Esophagus muscularis mucosa (tissue), 4 donors: ENCODE measurements around the gene PFDN1. TPM values are rescaled to one million over a fixed set of nuclear protein-coding genes. Genes with fewer than 3 reads are reported as not detected.

ENCODE experiments used
- DNase-seq: peaks from one replicate; pipeline ENCODE4 v3.0.0-alpha.2; 2017; ENCODE audit errors: extremely low spot score
- H3K27ac ChIP-seq, 4 donors: fragments of 200-600 bp; sonication (generic); replicated peaks in 1 of 4; 1 replicate in 3 of 4; 2 replicates in 1 of 4; pipeline ENCODE4 v1.5.1; 2016 to 2019; ENCODE audit warnings: mild to moderate bottlenecking in 1 of 4
- H3K27me3 ChIP-seq, 4 donors: fragments of 200-600 bp; sonication (generic); one replicate each; pipeline versions ENCODE4 v1.5.1 to v1.6.0; 2016 to 2019
- H3K36me3 ChIP-seq, 4 donors: fragments of 200-600 bp; sonication (generic); one replicate each; pipeline ENCODE4 v1.5.1; 2016 to 2019
- H3K4me1 ChIP-seq, 4 donors: fragments of 200-600 bp; sonication (generic); one replicate each; pipeline ENCODE4 v1.5.1; 2016 to 2019
- H3K4me3 ChIP-seq, 4 donors: fragments of 200-600 bp; sonication (generic); 1 replicate in 2 of 4; 2 replicates in 2 of 4; pipeline ENCODE4 v1.5.1; 2016 to 2019; ENCODE audit warnings: mild to moderate bottlenecking in 4 of 4, moderate library complexity in 1 of 4
- H3K9me3 ChIP-seq, 4 donors: fragments of 200-600 bp; sonication (generic); 1 replicate in 3 of 4; 2 replicates in 1 of 4; pipeline ENCODE4 v1.5.1; 2016 to 2019
- CTCF ChIP-seq, 3 experiments: fragments of 200-600 bp in 2 of 3; fragments of 450-650 bp in 1 of 3; sonication (generic) in 2 of 3; IDR thresholded peaks; one replicate each; pipeline ENCODE4 v1.5.1; 2017 to 2019; ENCODE audit warnings: antibody characterized with exemption in 3 of 3, mild to moderate bottlenecking in 2 of 3, moderate library complexity in 1 of 3
- EP300 ChIP-seq: sonication (generic); formaldehyde crosslinking; IDR thresholded peaks from one replicate; pipeline ENCODE4 v1.6.1; 2017; ENCODE audit warnings: antibody characterized with exemption
- POLR2A ChIP-seq: fragments of 450-650 bp; IDR thresholded peaks from one replicate; pipeline ENCODE4 v1.6.1; 2017; ENCODE audit warnings: antibody characterized with exemption, moderate library complexity, mild to moderate bottlenecking, low read depth
- POLR2AphosphoS5 ChIP-seq, 2 donors: sonication (generic); formaldehyde crosslinking; IDR thresholded peaks; one replicate each; pipeline ENCODE4 v1.6.1; 2017; ENCODE audit warnings: antibody characterized with exemption in 2 of 2
- WGBS: methylation state at CpG from one replicate; pipeline ENCODE4 v1.1.5; 2018; 5-methylcytosine and 5-hydroxymethylcytosine counted together
- intact Hi-C: fragments of 100-400 bp; cut with DNase I; formaldehyde crosslinking; loops from one replicate; pipeline ENCODE4 v1.15.1; 2023
- total RNA-seq, 4 donors: library from RNA; depleted of rRNA; stranded (reverse); fragments of >200 nt; gene quantifications; one replicate each; pipeline versions ENCODE4 v1.1.0 to v1.2.1, GENCODE V29; 2016

Gene PFDN1
- total RNA-seq, 4 donors from 2014 or later: 84.8 to 126 (median 101) TPM

DNA sequence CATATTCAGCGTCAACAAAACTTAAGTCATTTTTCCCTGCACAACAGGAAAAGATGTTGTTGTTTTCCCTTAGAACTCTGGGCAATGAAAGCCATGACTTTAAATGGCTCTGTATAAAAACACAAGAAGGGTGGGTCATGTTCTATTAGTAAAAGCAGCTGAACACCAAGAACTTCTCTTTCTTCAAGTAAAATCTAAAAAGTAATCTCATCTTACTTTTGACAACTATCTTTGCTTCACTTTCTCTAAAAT, 9.1 kb downstream of the PFDN1 start:
- intact Hi-C loops: no loop called here
- Histone ChIP-seq H3K9me3 (no peaks in the 10 kb centered on the region), H3K36me3 (peaks cover 0 to 2% (median 0%) of the 10 kb centered on the region in 4 donors), H3K27ac (peak overlapping the region in 3 of 4 donors; percentile 36 to 66 (median 56)), H3K27me3 (no peaks in the 10 kb centered on the region), H3K4me1 (peaks cover 67 to 84% (median 75%) of the 10 kb centered on the region in 4 donors), H3K4me3 (no peak overlapping the region)
- WGBS: 70% methylated on average over 1 of the region's 1 CpG
- DNase-seq: no peak
- no peak for TF ChIP-seq EP300
- TF ChIP-seq CTCF (IDR thresholded peaks at IDR 0.05): no peak
- no peak for TF ChIP-seq POLR2AphosphoS5 (IDR thresholded peaks at IDR 0.05)
- no peak for TF ChIP-seq POLR2A

DNA sequence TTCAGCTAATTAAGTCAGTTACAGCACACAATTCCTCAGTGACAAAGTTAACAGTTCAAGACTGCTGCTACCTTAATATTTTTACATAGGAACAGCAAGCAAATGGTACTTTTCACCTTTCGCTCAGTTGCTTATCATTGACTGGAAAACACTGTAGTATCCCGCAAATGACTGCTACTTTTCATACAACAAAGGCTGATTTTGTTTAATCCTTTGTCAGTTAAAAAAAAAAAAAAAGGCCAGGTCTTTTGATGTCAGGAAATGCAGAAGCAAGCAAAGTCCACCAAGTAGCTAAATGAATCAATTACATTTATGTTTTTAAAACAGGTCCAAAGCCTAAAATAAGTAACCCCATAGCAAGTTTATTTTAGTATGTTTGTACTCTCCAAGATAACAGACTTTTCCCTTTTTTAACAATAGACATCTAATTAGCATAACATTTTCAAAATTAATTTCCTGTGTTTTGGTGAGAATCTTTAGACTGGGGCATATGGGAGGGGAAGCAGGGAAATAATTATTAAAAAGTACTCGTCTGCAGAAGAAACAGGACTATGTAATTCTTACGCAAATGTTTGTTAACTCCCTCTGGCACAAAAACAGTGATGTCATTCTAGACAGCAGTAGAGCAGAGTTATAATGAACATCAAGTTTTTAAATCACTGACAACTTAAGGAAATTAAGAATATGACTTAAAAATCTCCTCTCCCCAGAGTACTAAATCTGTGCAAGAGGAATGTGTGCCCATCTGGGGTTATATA, 9.6 kb downstream of the PFDN1 start:
- H3K27me3 ChIP-seq: no peaks in the 10 kb centered on the region
- peak overlapping the region; percentile 36 to 66 (median 48) for H3K27ac ChIP-seq
- DNase-seq: no peak
- TF ChIP-seq POLR2A: no peak
- TF ChIP-seq POLR2AphosphoS5 (IDR thresholded peaks at IDR 0.05): no peak
- TF ChIP-seq EP300: no peak
- no peak for TF ChIP-seq CTCF (IDR thresholded peaks at IDR 0.05)
- 56% methylated on average over 4 of the region's 4 CpGs for WGBS
- H3K36me3 ChIP-seq: no peaks in the 10 kb centered on the region
- peaks cover 62 to 79% (median 70%) of the 10 kb centered on the region in 4 donors for H3K4me1 ChIP-seq
- no peaks in the 10 kb centered on the region for H3K9me3 ChIP-seq
- H3K4me3 ChIP-seq: no peak overlapping the region
- intact Hi-C loops: no loop called here

DNA sequence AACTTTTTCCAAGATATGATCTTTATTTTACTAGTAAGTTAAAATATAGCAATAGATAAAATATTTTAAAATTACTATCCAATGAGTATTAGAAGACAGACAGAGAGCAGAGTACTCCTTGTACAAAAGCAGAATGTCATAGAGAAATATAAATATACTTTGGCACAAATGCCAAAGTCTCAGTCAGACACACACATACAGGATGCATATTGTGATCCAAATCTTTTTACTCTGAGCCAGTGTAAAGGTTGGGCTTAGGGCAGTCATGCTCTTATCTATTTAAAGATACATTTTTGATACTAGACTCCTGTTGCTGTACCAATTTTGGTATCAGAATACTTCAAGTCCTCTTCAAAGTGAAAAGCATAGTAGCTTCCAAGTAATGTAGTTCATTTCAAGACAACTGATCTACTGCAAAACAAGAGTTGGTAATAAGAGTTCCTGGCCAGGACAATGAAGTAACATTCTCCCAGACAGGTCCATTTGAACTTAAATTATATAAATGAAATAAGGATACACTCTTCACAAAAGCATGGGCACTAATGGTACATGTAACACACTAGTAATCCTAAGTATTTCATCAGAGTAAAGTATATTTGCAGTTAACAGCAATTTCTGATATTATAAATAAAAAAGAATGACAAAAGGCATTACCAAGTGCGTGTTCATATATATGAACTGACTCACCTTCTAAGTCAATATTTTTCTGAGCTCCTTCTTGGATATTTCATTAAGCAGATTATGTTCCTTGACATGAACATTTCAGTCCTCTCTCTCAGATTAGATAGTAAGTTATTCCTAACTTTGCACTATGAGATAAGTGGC, 10.5 kb downstream of the PFDN1 start:
- Histone ChIP-seq H3K27me3 (no peaks in the 10 kb centered on the region), H3K27ac (peak overlapping the region; percentile 36 to 66 (median 50)), H3K9me3 (no peaks in the 10 kb centered on the region), H3K4me3 (no peak overlapping the region), H3K36me3 (no peaks in the 10 kb centered on the region), H3K4me1 (peaks cover 55 to 71% (median 61%) of the 10 kb centered on the region in 4 donors)
- DNase-seq: no peak
- intact Hi-C loops: no loop called here
- WGBS: 86% methylated on average over 1 of the region's 1 CpG
- TF ChIP-seq POLR2A: no peak
- TF ChIP-seq POLR2AphosphoS5 (IDR thresholded peaks at IDR 0.05): no peak
- no peak for TF ChIP-seq EP300
- no peak for TF ChIP-seq CTCF (IDR thresholded peaks at IDR 0.05)

DNA sequence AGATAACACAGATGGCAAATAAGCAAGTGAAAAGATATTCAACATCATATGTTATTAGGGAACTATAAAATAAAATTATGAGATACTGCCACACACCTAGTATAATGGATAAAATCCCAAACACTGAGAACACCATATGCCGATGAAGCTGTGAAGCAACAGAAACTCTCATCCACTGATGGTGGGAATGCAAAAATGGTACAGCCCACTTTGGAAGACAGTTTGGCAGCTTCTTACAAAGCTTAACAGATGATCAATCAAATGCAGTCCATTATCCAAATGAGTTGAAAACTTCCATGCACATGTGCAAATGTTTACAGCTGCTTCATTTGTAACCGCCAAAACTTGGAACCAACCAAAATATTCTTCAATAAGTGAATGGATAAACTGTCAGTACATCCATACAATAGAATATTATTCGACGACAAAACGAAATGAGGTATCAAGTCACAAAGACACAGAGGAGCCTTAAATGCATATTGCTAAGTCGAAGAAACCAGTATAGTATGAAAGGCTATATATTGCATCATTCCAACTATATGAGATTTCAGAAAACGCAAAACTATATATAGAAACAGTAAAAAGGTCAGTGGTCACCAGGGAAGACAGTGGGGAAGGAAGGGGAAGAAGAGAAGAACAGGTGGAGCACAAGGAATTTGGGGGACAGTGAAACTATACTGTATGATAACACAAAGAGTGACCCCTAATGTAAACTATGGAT, 14.9 kb downstream of the PFDN1 start:
- DNase-seq: no peak
- H3K9me3 ChIP-seq: no peaks in the 10 kb centered on the region
- 72% methylated on average over 7 of the region's 7 CpGs for WGBS
- peaks cover 28 to 41% (median 34%) of the 10 kb centered on the region in 4 donors for H3K4me1 ChIP-seq
- H3K4me3 ChIP-seq: no peak overlapping the region
- H3K27me3 ChIP-seq: no peaks in the 10 kb centered on the region
- no peak for TF ChIP-seq POLR2AphosphoS5 (IDR thresholded peaks at IDR 0.05)
- no peak for TF ChIP-seq POLR2A
- TF ChIP-seq CTCF (IDR thresholded peaks at IDR 0.05): no peak
- TF ChIP-seq EP300: no peak
- no peaks in the 10 kb centered on the region for H3K36me3 ChIP-seq
- intact Hi-C loops: loop anchor here (1.0 kb wide), 1 partner anchor 29 kb away; no protein-coding TSS in a partner anchor
- no peak overlapping the region for H3K27ac ChIP-seq
